HTR-8/SVneo (cell line): ENCODE measurements around the gene SPAG6.
A peak's percentile ranks its signal among the peaks of the same experiment; 100 is the strongest.

Source experiments
- DNase-seq: peaks from one replicate; pipeline ENCODE4 v3.0.0; 2011; ENCODE audit warnings: low spot score, mixed read lengths; ENCODE audit not compliant: insufficient read length
- FAIRE-seq: peaks from 2 replicates; lab custom pipeline; 2011; peaks lifted over from hg19 to GRCh38; lab: Jason Lieb, UNC

SPAG6 gene

GRCh38 chr10:22426653-22427052 lies 81.4 kb downstream of the SPAG6 start:
- DNase-seq, result no peak
- no peak for FAIRE-seq

GRCh38 chr10:22427101-22427500 lies 81.8 kb downstream of the SPAG6 start:
- FAIRE-seq (no peak), DNase-seq (peak; percentile 41)

- DNase-seq, result peak; percentile 61
- FAIRE-seq, result peak; percentile 57
Measured at GRCh38 chr10:22427890-22428571, 82.7 kb downstream of the SPAG6 start.

- no peak for FAIRE-seq
- no peak for DNase-seq
Measured at GRCh38 chr10:22429146-22429545, 83.8 kb downstream of the SPAG6 start.

GRCh38 chr10:22429981-22430421 lies 84.7 kb downstream of the SPAG6 start:
- DNase-seq, result no peak
- FAIRE-seq, result no peak

- DNase-seq (peak; percentile 64), FAIRE-seq (no peak)
Measured at GRCh38 chr10:22433875-22434274, 88.6 kb downstream of the SPAG6 start.

GRCh38 chr10:22434521-22434920 lies 89.2 kb downstream of the SPAG6 start:
- FAIRE-seq (no peak), DNase-seq (no peak)

- no peak for FAIRE-seq
Measured at GRCh38 chr10:22435650-22436049, 90.4 kb downstream of the SPAG6 start.

GRCh38 chr10:22436526-22436892 lies 91.2 kb downstream of the SPAG6 start:
- no peak for FAIRE-seq
- DNase-seq, result no peak

More at GRCh38 chr10:22435650-22436049, 90.4 kb downstream of the SPAG6 start:
- DNase-seq, result no peak

GRCh38 chr10:22436893-22437619 lies 91.8 kb downstream of the SPAG6 start:
- FAIRE-seq (no peak), DNase-seq (peak; percentile 15)

- DNase-seq, result peak; percentile 26
- FAIRE-seq, result no peak
Measured at GRCh38 chr10:22437620-22438588, 92.6 kb downstream of the SPAG6 start.

- FAIRE-seq, result no peak
- DNase-seq, result no peak
Measured at GRCh38 chr10:22438711-22439110, 93.4 kb downstream of the SPAG6 start.

GRCh38 chr10:22442063-22442462 lies 96.8 kb downstream of the SPAG6 start:
- DNase-seq (no peak), FAIRE-seq (no peak)

- DNase-seq, result no peak
- no peak for FAIRE-seq
Measured at GRCh38 chr10:22442468-22442867, 97.2 kb downstream of the SPAG6 start.

- DNase-seq, result no peak
- FAIRE-seq, result no peak
Measured at GRCh38 chr10:22443175-22443901, 98.0 kb downstream of the SPAG6 start.

- no peak for FAIRE-seq
- DNase-seq, result no peak
Measured at GRCh38 chr10:22444219-22444788, 99.0 kb downstream of the SPAG6 start.

GRCh38 chr10:22445495-22445894 lies 100.2 kb downstream of the SPAG6 start:
- no peak for DNase-seq
- no peak for FAIRE-seq

- FAIRE-seq (no peak), DNase-seq (no peak)
Measured at GRCh38 chr10:22447068-22447467, 101.8 kb downstream of the SPAG6 start.

- FAIRE-seq, result no peak
- DNase-seq, result no peak
Measured at GRCh38 chr10:22451346-22451745, 106.0 kb downstream of the SPAG6 start.

GRCh38 chr10:22453320-22453719 lies 108.0 kb downstream of the SPAG6 start:
- FAIRE-seq (no peak), DNase-seq (no peak)
